GM23338 (cell line): ENCODE measurements around the gene FGFR2. TPM values are rescaled to one million over a fixed set of nuclear protein-coding genes. Genes with fewer than 3 reads are reported as not detected.

Source experiments
- ATAC-seq: fragments of 200-7000 bp; cut with Tn5 transposase; 3 replicates; pipeline ENCODE4 v1.9.1; 2020
- DNase-seq: peaks from one replicate; pipeline ENCODE4 v3.0.0-alpha.2; 2015; ENCODE audit warnings: low spot score
- H2AFZ ChIP-seq: fragments of 200-600 bp; sonication (generic); 2 replicates; pipeline ENCODE4 v1.8.0; 2016; ENCODE audit warnings: antibody characterized with exemption, mild to moderate bottlenecking, moderate library complexity
- H3F3A ChIP-seq: fragments of 200-600 bp; sonication (generic); replicated peaks from 2 replicates; pipeline ENCODE4 v1.8.0; 2017; ENCODE audit warnings: antibody characterized with exemption, mixed run types, low read depth
- H3K27ac ChIP-seq: fragments of 200-600 bp; sonication (generic); 2 replicates; pipeline ENCODE4 v1.6.1; 2016; ENCODE audit warnings: low read depth
- H3K27me3 ChIP-seq: fragments of 200-600 bp; sonication (generic); 2 replicates; pipeline ENCODE4 v1.8.0; 2016; ENCODE audit warnings: mild to moderate bottlenecking, mixed run types, moderate library complexity; ENCODE audit not compliant: insufficient read depth
- H3K36me3 ChIP-seq: fragments of 200-600 bp; sonication (generic); 2 replicates; pipeline ENCODE4 v1.8.0; 2016; ENCODE audit warnings: mild to moderate bottlenecking; ENCODE audit not compliant: insufficient read depth
- H3K4me1 ChIP-seq: fragments of 200-600 bp; sonication (generic); 2 replicates; pipeline ENCODE4 v1.8.0; 2016; ENCODE audit warnings: mild to moderate bottlenecking, moderate library complexity; ENCODE audit not compliant: insufficient read depth
- H3K4me2 ChIP-seq: fragments of 200-600 bp; sonication (generic); 2 replicates; pipeline ENCODE4 v1.7.1; 2017; ENCODE audit warnings: mixed run types
- H3K4me3 ChIP-seq: fragments of 200-600 bp; sonication (generic); 2 replicates; pipeline ENCODE4 v1.6.1; 2016; ENCODE audit warnings: mixed run types
- H3K79me2 ChIP-seq: fragments of 200-600 bp; sonication (generic); replicated peaks from 2 replicates; pipeline ENCODE4 v1.8.0; 2017; ENCODE audit warnings: mild to moderate bottlenecking; ENCODE audit not compliant: insufficient read depth
- H3K9me2 ChIP-seq: fragments of 200-600 bp; sonication (generic); 2 replicates; pipeline ENCODE4 v1.8.0; 2017; ENCODE audit not compliant: insufficient read depth
- H4K20me1 ChIP-seq: fragments of 200-600 bp; sonication (generic); replicated peaks from 2 replicates; pipeline ENCODE4 v1.8.0; 2017; ENCODE audit warnings: mild to moderate bottlenecking; ENCODE audit not compliant: insufficient read depth
- H3K27ac Mint-ChIP-seq: 2 replicates; pipeline ENCODE4 v1.8.0; 2020; ENCODE audit warnings: inconsistent platforms, mild to moderate bottlenecking, moderate library complexity, mixed read lengths
- H3K27me3 Mint-ChIP-seq: 3 replicates; pipeline ENCODE4 v1.8.0; 2022; ENCODE audit warnings: low read depth, mild to moderate bottlenecking, moderate library complexity, mixed read lengths, inconsistent platforms; ENCODE audit not compliant: insufficient read depth, poor library complexity
- H3K36me3 Mint-ChIP-seq: 3 replicates; pipeline ENCODE4 v1.8.0; 2021; ENCODE audit warnings: low read depth, mild to moderate bottlenecking, inconsistent platforms, moderate library complexity, mixed read lengths
- H3K4me1 Mint-ChIP-seq: 3 replicates; pipeline ENCODE4 v1.8.0; 2020; ENCODE audit warnings: mild to moderate bottlenecking, inconsistent platforms, mixed read lengths
- H3K4me3 Mint-ChIP-seq: 3 replicates; pipeline ENCODE4 v1.8.0; 2021; ENCODE audit warnings: moderate library complexity, mild to moderate bottlenecking, inconsistent platforms, mixed read lengths
- H3K9me3 Mint-ChIP-seq: 3 replicates; pipeline ENCODE4 v1.8.0; 2020; ENCODE audit warnings: moderate library complexity, mild to moderate bottlenecking, inconsistent platforms, mixed read lengths
- CREB1 ChIP-seq: fragments of 250-450 bp; sonication (Bioruptor Pico); IDR thresholded peaks from 2 replicates; pipeline ENCODE4 v1.5.0; 2020; ENCODE audit warnings: low read depth, mild to moderate bottlenecking, moderate library complexity
- ETS1 ChIP-seq: IDR thresholded peaks from 2 replicates; pipeline ENCODE4 v1.6.1; 2016; ENCODE audit warnings: antibody characterized with exemption
- EZH2 ChIP-seq: fragments of 200-600 bp; sonication (generic); IDR thresholded peaks from one replicate; pipeline ENCODE4 v1.8.0; 2017; ENCODE audit warnings: antibody characterized with exemption, mild to moderate bottlenecking, low read depth; ENCODE audit not compliant: unreplicated experiment
- EZH2phosphoT487 ChIP-seq: fragments of 200-600 bp; sonication (generic); IDR thresholded peaks from one replicate; pipeline ENCODE4 v1.8.1; 2018; ENCODE audit warnings: antibody characterized with exemption; ENCODE audit not compliant: unreplicated experiment
- JUNB ChIP-seq: IDR thresholded peaks from one replicate; pipeline ENCODE4 v1.6.1; 2016; ENCODE audit warnings: antibody characterized with exemption; ENCODE audit not compliant: unreplicated experiment
- NANOG ChIP-seq: IDR thresholded peaks from 2 replicates; pipeline ENCODE4 v1.6.1; 2016; ENCODE audit warnings: antibody characterized with exemption, borderline replicate concordance
- POLR2AphosphoS5 ChIP-seq: IDR thresholded peaks from 2 replicates; pipeline ENCODE4 v1.6.1; 2016; ENCODE audit warnings: antibody characterized with exemption, low read depth
- STAT1 ChIP-seq: IDR thresholded peaks from one replicate; pipeline ENCODE4 v1.6.1; 2016; ENCODE audit warnings: antibody characterized with exemption; ENCODE audit not compliant: unreplicated experiment
- ZNF114 ChIP-seq: fragments of 250-450 bp; sonication (Bioruptor Pico); IDR thresholded peaks from 2 replicates; pipeline ENCODE4 v1.5.0; 2020; ENCODE audit warnings: mild to moderate bottlenecking, moderate library complexity
- ZNF331 ChIP-seq: fragments of 250-450 bp; sonication (Bioruptor Pico); IDR thresholded peaks from 2 replicates; pipeline ENCODE4 v1.5.0; 2020; ENCODE audit warnings: low read depth, mild to moderate bottlenecking, moderate library complexity
- ZNF462 ChIP-seq: fragments of 250-450 bp; sonication (Bioruptor Pico); IDR thresholded peaks from 2 replicates; pipeline ENCODE4 v1.5.0; 2020; ENCODE audit warnings: mild to moderate bottlenecking, moderate library complexity
- polyA plus RNA-seq: library from polyadenylated mRNA; unstranded; fragments of >200 nt; fragmentation: Nextera tagmentation; extraction: Ambion mirVana; gene quantifications from 2 replicates; pipeline ENCODE4 v1.2.1, GENCODE V29; 2016
- total RNA-seq: library from RNA; depleted of rRNA; stranded (reverse); fragments of >200 nt; shearing (Covaris generic); gene quantifications from 2 replicates; pipeline ENCODE4 v1.2.3, GENCODE V29; 2014
- TF ChIP-seq, protein P1 (sequence below): IDR thresholded peaks from one replicate; pipeline ENCODE4 v1.6.1; 2018; ENCODE audit warnings: antibody characterized with exemption; ENCODE audit not compliant: unreplicated experiment
- TF ChIP-seq, protein P2 (sequence below), 2 experiments: fragments of 200-600 bp in 1 of 2; sonication (generic) in 1 of 2; conservative IDR thresholded peaks; 2 replicates each; pipeline versions ENCODE4 v1.5.1 to v1.6.1; 2016 to 2017; ENCODE audit warnings: antibody characterized with exemption in 2 of 2, low read depth in 2 of 2, mild to moderate bottlenecking in 2 of 2, moderate library complexity in 1 of 2

The FGFR2 gene
- total and polyA plus RNA-seq, 2 experiments from 2014 or later: 31.1 to 106 TPM

- Mint-ChIP-seq H3K4me3 (no peak overlapping the region), H3K27ac (no peak overlapping the region), H3K4me1 (peaks cover 72% of the 10 kb centered on the region), H3K27me3 (peaks cover 11% of the 10 kb centered on the region), H3K36me3 (peaks cover 71% of the 10 kb centered on the region), H3K9me3 (no peaks in the 10 kb centered on the region)
- no peak overlapping the region for H3K4me3 ChIP-seq
- H4K20me1 ChIP-seq: peaks cover 67% of the 10 kb centered on the region
- H3F3A ChIP-seq: peaks cover 24% of the 10 kb centered on the region
- TF ChIP-seq EZH2phosphoT487 (no peak), ZNF114 (no peak), ZNF462 (CRISPR knock-in tag) (no peak), CREB1 (CRISPR knock-in tag) (no peak), POLR2AphosphoS5 (no peak), ETS1 (no peak), JUNB (no peak), STAT1 (no peak), NANOG (no peak), ZNF331 (no peak), EZH2 (no peak)
- TF ChIP-seq, protein P1, sequence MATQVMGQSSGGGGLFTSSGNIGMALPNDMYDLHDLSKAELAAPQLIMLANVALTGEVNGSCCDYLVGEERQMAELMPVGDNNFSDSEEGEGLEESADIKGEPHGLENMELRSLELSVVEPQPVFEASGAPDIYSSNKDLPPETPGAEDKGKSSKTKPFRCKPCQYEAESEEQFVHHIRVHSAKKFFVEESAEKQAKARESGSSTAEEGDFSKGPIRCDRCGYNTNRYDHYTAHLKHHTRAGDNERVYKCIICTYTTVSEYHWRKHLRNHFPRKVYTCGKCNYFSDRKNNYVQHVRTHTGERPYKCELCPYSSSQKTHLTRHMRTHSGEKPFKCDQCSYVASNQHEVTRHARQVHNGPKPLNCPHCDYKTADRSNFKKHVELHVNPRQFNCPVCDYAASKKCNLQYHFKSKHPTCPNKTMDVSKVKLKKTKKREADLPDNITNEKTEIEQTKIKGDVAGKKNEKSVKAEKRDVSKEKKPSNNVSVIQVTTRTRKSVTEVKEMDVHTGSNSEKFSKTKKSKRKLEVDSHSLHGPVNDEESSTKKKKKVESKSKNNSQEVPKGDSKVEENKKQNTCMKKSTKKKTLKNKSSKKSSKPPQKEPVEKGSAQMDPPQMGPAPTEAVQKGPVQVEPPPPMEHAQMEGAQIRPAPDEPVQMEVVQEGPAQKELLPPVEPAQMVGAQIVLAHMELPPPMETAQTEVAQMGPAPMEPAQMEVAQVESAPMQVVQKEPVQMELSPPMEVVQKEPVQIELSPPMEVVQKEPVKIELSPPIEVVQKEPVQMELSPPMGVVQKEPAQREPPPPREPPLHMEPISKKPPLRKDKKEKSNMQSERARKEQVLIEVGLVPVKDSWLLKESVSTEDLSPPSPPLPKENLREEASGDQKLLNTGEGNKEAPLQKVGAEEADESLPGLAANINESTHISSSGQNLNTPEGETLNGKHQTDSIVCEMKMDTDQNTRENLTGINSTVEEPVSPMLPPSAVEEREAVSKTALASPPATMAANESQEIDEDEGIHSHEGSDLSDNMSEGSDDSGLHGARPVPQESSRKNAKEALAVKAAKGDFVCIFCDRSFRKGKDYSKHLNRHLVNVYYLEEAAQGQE: no peak
- TF ChIP-seq, protein P2, sequence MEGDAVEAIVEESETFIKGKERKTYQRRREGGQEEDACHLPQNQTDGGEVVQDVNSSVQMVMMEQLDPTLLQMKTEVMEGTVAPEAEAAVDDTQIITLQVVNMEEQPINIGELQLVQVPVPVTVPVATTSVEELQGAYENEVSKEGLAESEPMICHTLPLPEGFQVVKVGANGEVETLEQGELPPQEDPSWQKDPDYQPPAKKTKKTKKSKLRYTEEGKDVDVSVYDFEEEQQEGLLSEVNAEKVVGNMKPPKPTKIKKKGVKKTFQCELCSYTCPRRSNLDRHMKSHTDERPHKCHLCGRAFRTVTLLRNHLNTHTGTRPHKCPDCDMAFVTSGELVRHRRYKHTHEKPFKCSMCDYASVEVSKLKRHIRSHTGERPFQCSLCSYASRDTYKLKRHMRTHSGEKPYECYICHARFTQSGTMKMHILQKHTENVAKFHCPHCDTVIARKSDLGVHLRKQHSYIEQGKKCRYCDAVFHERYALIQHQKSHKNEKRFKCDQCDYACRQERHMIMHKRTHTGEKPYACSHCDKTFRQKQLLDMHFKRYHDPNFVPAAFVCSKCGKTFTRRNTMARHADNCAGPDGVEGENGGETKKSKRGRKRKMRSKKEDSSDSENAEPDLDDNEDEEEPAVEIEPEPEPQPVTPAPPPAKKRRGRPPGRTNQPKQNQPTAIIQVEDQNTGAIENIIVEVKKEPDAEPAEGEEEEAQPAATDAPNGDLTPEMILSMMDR (conservative IDR thresholded peaks at IDR 0.05; ENCODE audit: low read depth in 2 of 2): no peak
- DNase-seq (no peak), ATAC-seq (no peak)
- H3K79me2 ChIP-seq: peaks cover 84% of the 10 kb centered on the region
- H3K36me3 ChIP-seq: peaks cover 7% of the 10 kb centered on the region; the same call in 1 of the 2 replicates
- peaks cover 13% of the 10 kb centered on the region for H3K9me2 ChIP-seq
- H3K27ac ChIP-seq: no peak overlapping the region
- H3K4me2 ChIP-seq: no peak overlapping the region
- no peaks in the 10 kb centered on the region for H3K27me3 ChIP-seq
- peaks cover 58% of the 10 kb centered on the region for H3K4me1 ChIP-seq
- no peak overlapping the region for H2AFZ ChIP-seq
Measured at GRCh38 chr10:121583857-121584256, 14.4 kb downstream of the FGFR2 start.
